Type B pancreatic cell (in vitro differentiated cells): ENCODE measurements around the gene POU2AF2. TPM values are rescaled to one million over a fixed set of nuclear protein-coding genes. Genes with fewer than 3 reads are reported as not detected.

ENCODE experiments used
- DNase-seq: peaks from one replicate; pipeline ENCODE4 v3.0.0; 2021; ENCODE audit warnings: mixed read lengths; ENCODE audit not compliant: unreplicated experiment; ENCODE audit errors: extremely low spot score
- H3K27ac Mint-ChIP-seq: 2 replicates; pipeline ENCODE4 v1.8.0; 2021; ENCODE audit warnings: mild to moderate bottlenecking, mixed read lengths
- H3K27me3 Mint-ChIP-seq: 2 replicates; pipeline ENCODE4 v1.8.0; 2021; ENCODE audit warnings: mixed read lengths
- H3K36me3 Mint-ChIP-seq: 2 replicates; pipeline ENCODE4 v1.8.0; 2021; ENCODE audit warnings: mixed read lengths
- H3K4me1 Mint-ChIP-seq: one replicate; pipeline ENCODE4 v1.8.0; 2021; ENCODE audit warnings: mixed read lengths; ENCODE audit not compliant: unreplicated experiment
- H3K4me3 Mint-ChIP-seq: 2 replicates; pipeline ENCODE4 v1.8.0; 2021; ENCODE audit warnings: mild to moderate bottlenecking, mixed read lengths
- H3K9me3 Mint-ChIP-seq: 2 replicates; pipeline ENCODE4 v1.8.0; 2021; ENCODE audit warnings: mixed read lengths
- CTCF ChIP-seq: fragments of 200-600 bp; sonication (generic); conservative IDR thresholded peaks from 2 replicates; pipeline ENCODE4 v1.5.0; 2021; ENCODE audit warnings: antibody characterized with exemption, mild to moderate bottlenecking
- long read RNA-seq: library from polyadenylated mRNA; unstranded; transcript quantifications from one replicate; pipeline ENCODE4 v2.0.0, GENCODE V29; 2020
- total RNA-seq: library from RNA; stranded (reverse); gene quantifications from 2 replicates; pipeline ENCODE4 v1.2.1, GENCODE V29; 2021; ENCODE audit warnings: low replicate concordance

POU2AF2 gene, protein sequence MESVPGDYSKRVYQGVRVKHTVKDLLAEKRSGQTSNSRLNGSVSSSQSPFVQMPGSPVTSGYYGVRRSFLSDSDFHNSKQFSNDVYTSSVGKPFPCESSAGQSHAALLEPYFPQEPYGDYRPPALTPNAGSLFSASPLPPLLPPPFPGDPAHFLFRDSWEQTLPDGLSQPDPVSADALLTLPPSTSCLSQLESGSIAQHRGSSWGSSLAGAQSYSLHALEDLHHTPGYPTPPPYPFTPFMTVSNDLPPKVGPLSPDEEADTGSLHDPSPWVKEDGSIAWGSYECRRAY
- 0.39 TPM in 1 of 2 replicates, not detected in the other for total RNA-seq
- long read RNA-seq, result 0 reads

GRCh38 chr11:111245425-111245824, at the start of gene POU2AF2:
POU2AF2 (plus strand) TSS chr11:111245725; CDS start chr11:111245854, 129 bp downstream.
- H3K27me3 Mint-ChIP-seq, result peaks cover 12% of the 10 kb centered on the region
- TF ChIP-seq CTCF, result no peak
- H3K4me1 Mint-ChIP-seq, result no peaks in the 10 kb centered on the region
- DNase-seq, result no peak
- H3K27ac Mint-ChIP-seq, result no peak within 1 kb of the TSS
- no peaks in the 10 kb centered on the region for H3K9me3 Mint-ChIP-seq
- H3K4me3 Mint-ChIP-seq, result no peak within 1 kb of the TSS
- no peaks in the 10 kb centered on the region for H3K36me3 Mint-ChIP-seq

GRCh38 chr11:111200010-111200534, 45.5 kb upstream of the POU2AF2 start:
- Mint-ChIP-seq H3K27me3 (peaks cover 4% of the 10 kb centered on the region), H3K9me3 (peaks cover 12% of the 10 kb centered on the region), H3K27ac (no peak overlapping the region), H3K36me3 (no peaks in the 10 kb centered on the region), H3K4me3 (no peak overlapping the region), H3K4me1 (peaks cover 5% of the 10 kb centered on the region)
- no peak for DNase-seq
- TF ChIP-seq CTCF, result no peak

GRCh38 chr11:111204211-111204610, 41.3 kb upstream of the POU2AF2 start:
- Mint-ChIP-seq H3K27me3 (peaks cover 4% of the 10 kb centered on the region), H3K36me3 (no peaks in the 10 kb centered on the region), H3K4me3 (no peak overlapping the region), H3K9me3 (peaks cover 12% of the 10 kb centered on the region), H3K4me1 (peaks cover 5% of the 10 kb centered on the region), H3K27ac (no peak overlapping the region)
- no peak for DNase-seq
- TF ChIP-seq CTCF, result no peak

DNA sequence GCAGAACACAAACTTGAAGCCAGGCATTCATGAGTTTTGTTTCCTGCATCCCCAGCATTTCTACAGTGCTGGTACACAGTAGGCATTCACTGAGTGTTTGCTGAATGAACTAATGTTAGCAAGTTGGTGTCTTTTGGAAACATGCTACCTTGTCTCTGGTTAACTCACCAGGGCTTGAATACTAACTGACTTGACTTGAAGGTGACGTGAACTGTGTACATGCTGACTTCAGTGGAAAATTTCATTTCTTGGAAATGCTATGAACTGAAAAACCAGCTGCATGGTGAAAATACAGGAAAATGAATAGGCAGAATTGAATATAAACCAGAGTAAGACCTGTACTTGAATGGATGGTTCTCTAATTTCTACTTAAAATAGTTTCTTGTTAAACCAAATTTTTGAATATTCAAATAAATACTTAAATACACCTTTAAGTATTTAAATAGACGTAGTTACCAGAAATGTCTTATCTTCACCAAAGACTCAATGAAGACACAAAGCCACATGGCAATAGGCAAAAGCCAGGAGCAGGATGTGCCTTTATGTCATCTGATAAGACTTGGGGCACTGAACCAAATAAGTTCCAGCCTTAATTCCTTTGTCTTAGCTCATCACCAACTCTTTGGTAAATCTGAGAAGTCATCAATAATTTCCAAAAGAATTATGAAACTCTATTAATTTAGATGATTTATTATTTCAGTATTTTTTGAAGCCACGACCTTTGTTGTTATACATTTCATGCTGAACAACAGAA, 39.7 kb upstream of the POU2AF2 start:
- Mint-ChIP-seq H3K27ac (no peak overlapping the region), H3K9me3 (peaks cover 12% of the 10 kb centered on the region), H3K4me3 (no peak overlapping the region), H3K36me3 (no peaks in the 10 kb centered on the region), H3K27me3 (no peaks in the 10 kb centered on the region), H3K4me1 (peaks cover 5% of the 10 kb centered on the region)
- TF ChIP-seq CTCF, result no peak
- no peak for DNase-seq

- Mint-ChIP-seq H3K9me3 (peaks cover 12% of the 10 kb centered on the region), H3K27me3 (no peaks in the 10 kb centered on the region), H3K4me3 (no peak overlapping the region), H3K36me3 (no peaks in the 10 kb centered on the region), H3K4me1 (peaks cover 5% of the 10 kb centered on the region), H3K27ac (no peak overlapping the region)
- DNase-seq, result no peak
- no peak for TF ChIP-seq CTCF
Measured at GRCh38 chr11:111206472-111206871, 39.1 kb upstream of the POU2AF2 start.
